Measurements from ENCODE around the gene USP34.

DNA sequence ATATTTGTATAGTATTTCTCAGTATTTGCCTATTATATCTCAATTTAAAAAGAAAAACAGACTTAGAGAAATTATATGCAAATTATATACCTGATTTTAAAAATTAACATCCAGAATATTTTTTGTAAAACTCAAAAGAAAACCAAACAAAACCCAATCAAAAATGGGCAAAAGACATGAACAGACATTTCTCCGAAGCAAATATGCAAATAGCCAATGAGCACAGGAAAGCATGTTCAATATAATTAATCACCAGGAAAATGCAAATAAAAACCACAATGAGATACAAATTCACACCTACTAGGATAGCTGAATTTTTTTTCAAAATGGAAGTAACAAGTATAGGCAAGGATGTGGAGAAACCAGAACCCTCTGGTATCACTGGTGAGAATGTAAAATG, 108.0 kb downstream of the USP34 start:
- no peak for TF ChIP-seq POLR2A (IDR thresholded peaks at IDR 0.05)
- TF ChIP-seq, protein P1, sequence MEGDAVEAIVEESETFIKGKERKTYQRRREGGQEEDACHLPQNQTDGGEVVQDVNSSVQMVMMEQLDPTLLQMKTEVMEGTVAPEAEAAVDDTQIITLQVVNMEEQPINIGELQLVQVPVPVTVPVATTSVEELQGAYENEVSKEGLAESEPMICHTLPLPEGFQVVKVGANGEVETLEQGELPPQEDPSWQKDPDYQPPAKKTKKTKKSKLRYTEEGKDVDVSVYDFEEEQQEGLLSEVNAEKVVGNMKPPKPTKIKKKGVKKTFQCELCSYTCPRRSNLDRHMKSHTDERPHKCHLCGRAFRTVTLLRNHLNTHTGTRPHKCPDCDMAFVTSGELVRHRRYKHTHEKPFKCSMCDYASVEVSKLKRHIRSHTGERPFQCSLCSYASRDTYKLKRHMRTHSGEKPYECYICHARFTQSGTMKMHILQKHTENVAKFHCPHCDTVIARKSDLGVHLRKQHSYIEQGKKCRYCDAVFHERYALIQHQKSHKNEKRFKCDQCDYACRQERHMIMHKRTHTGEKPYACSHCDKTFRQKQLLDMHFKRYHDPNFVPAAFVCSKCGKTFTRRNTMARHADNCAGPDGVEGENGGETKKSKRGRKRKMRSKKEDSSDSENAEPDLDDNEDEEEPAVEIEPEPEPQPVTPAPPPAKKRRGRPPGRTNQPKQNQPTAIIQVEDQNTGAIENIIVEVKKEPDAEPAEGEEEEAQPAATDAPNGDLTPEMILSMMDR (IDR thresholded peaks at IDR 0.05): no peak

All from ovary (tissue), 3 donors.